ENCODE measurements around the gene CLSTN3.

The CLSTN3 gene

DNA sequence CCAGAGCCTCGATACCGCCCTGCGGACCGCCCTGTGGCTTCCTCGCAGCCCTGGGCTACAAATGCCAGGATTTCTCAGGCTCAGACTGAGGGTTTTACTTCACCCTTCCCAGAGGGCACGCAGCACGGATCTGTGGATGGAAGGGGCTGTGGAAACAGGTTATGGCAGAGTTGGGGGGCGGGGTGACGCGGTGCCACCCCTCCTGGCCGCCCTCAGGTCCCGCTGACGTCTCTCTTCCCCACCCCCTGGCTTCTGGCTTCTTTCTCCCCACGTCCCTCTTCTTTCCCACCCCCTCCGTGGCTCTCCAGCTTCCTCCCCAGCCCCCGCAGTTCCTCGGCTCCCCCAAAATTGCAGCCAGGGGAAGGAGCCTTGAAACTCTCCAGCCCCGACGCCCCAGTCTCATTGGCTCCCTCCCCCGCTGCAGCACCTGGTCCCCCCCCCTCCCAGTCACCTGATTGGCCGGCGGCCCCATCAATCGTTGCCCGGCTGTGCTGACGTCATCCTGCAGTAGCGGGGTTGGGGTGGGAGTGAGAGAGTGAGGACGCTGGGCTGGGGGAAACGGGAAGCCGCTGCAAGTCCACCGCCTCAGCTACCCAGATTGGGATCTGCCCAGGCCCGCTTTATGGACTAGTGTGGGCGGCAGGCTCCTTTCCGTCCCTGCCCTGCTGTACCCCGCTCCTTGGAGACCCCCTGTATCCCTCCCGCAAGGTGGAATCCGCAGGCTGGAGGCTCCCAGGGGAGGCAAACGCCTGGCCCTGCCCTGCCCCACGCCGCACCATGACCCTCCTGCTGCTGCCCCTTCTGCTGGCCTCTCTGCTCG is at the start of gene CLSTN3:
Gene CLSTN3 (plus strand): TSS at position 500 of the 820 bp plus-strand sequence. CDS start 278 bp downstream, at position 778.
- H3K27me3 ChIP-seq (ENCODE audit: control insufficient read depth, insufficient read depth, low read length) = peaks cover 11% of the 10 kb centered on the region
- H3K4me1 ChIP-seq (ENCODE audit: control insufficient read depth, insufficient read depth, low read length) = no peaks in the 10 kb centered on the region; the same call in 1 of the 2 replicates
- H3K9me3 ChIP-seq (ENCODE audit: control insufficient read depth, insufficient read depth, low read length) = no peaks in the 10 kb centered on the region
- H3K36me3 ChIP-seq (ENCODE audit: control insufficient read depth, insufficient read depth, low read length) = no peaks in the 10 kb centered on the region
- H3K4me3 ChIP-seq (ENCODE audit: low read depth, low read length) = peak within 1 kb of the TSS; percentile 94
- H3K9ac ChIP-seq (ENCODE audit: low read depth, low read length) = peak within 1 kb of the TSS; percentile 67
- peak within 1 kb of the TSS; percentile 31 for H3K27ac ChIP-seq (ENCODE audit: low read depth, low read length)

DNA sequence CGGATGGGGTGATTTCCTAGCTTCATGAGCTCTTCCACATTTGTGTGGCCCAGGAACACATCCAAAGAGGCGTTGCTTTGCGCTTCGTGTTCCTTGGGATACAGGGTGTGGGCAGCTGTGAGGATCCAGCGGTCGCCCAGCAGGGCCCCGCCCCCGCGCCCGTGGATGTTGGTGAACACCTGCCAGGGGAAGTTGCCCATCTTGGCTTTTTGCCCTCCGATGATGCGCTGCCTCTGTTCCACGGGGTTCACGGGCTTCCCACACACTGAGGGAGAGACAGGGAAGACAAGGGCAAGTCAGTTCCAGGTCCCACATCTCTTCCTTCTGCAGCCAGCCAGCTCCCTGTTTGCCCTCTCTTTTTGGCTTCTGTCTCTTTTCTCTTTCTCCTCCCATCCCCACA is 49.1 kb upstream of the CLSTN3 start:
- H3K9me3 ChIP-seq (ENCODE audit: control insufficient read depth, insufficient read depth, low read length) = no peaks in the 10 kb centered on the region; the same call in 1 of the 2 replicates

GRCh38 chr12:7083125-7083524 is 47.0 kb upstream of the CLSTN3 start:
- Histone ChIP-seq H3K4me3 (ENCODE audit: low read depth, low read length) (no peak overlapping the region), H3K27ac (ENCODE audit: low read depth, low read length) (no peak overlapping the region), H3K36me3 (ENCODE audit: control insufficient read depth, insufficient read depth, low read length) (0 out of 2 replicates have a peak, but pooled peaks cover 5% of the 10 kb centered on the region), H3K9me3 (ENCODE audit: control insufficient read depth, insufficient read depth, low read length) (no peaks in the 10 kb centered on the region; the same call in 1 of the 2 replicates), H3K9ac (ENCODE audit: low read depth, low read length) (no peak overlapping the region), H3K27me3 (ENCODE audit: control insufficient read depth, insufficient read depth, low read length) (no peaks in the 10 kb centered on the region), H3K4me1 (ENCODE audit: control insufficient read depth, insufficient read depth, low read length) (no peaks in the 10 kb centered on the region)

More for the DNA sequence above, 49.1 kb upstream of the CLSTN3 start:
- Histone ChIP-seq H3K27me3 (ENCODE audit: control insufficient read depth, insufficient read depth, low read length) (no peaks in the 10 kb centered on the region), H3K4me3 (ENCODE audit: low read depth, low read length) (no peak overlapping the region), H3K9ac (ENCODE audit: low read depth, low read length) (no peak overlapping the region), H3K27ac (ENCODE audit: low read depth, low read length) (no peak overlapping the region), H3K36me3 (ENCODE audit: control insufficient read depth, insufficient read depth, low read length) (0 out of 2 replicates have a peak, but pooled peaks cover 5% of the 10 kb centered on the region), H3K4me1 (ENCODE audit: control insufficient read depth, insufficient read depth, low read length) (no peaks in the 10 kb centered on the region)

GRCh38 chr12:7089196-7089871 is 40.8 kb upstream of the CLSTN3 start:
- Histone ChIP-seq H3K9ac (ENCODE audit: low read depth, low read length) (no peak overlapping the region), H3K4me3 (ENCODE audit: low read depth, low read length) (no peak overlapping the region), H3K9me3 (ENCODE audit: control insufficient read depth, insufficient read depth, low read length) (no peaks in the 10 kb centered on the region; the same call in 1 of the 2 replicates), H3K36me3 (ENCODE audit: control insufficient read depth, insufficient read depth, low read length) (no peaks in the 10 kb centered on the region), H3K27me3 (ENCODE audit: control insufficient read depth, insufficient read depth, low read length) (no peaks in the 10 kb centered on the region; the same call in 1 of the 2 replicates), H3K27ac (ENCODE audit: low read depth, low read length) (no peak overlapping the region), H3K4me1 (ENCODE audit: control insufficient read depth, insufficient read depth, low read length) (peaks cover 11% of the 10 kb centered on the region)

- peaks cover 11% of the 10 kb centered on the region for H3K4me1 ChIP-seq (ENCODE audit: control insufficient read depth, insufficient read depth, low read length)
- H3K4me3 ChIP-seq (ENCODE audit: low read depth, low read length) = no peak overlapping the region
- no peaks in the 10 kb centered on the region; the same call in 1 of the 2 replicates for H3K27me3 ChIP-seq (ENCODE audit: control insufficient read depth, insufficient read depth, low read length)
- H3K36me3 ChIP-seq (ENCODE audit: control insufficient read depth, insufficient read depth, low read length) = no peaks in the 10 kb centered on the region
- no peak overlapping the region for H3K27ac ChIP-seq (ENCODE audit: low read depth, low read length)
- no peak overlapping the region for H3K9ac ChIP-seq (ENCODE audit: low read depth, low read length)
- no peaks in the 10 kb centered on the region; the same call in 1 of the 2 replicates for H3K9me3 ChIP-seq (ENCODE audit: control insufficient read depth, insufficient read depth, low read length)
These were observed 39.8 kb upstream of the CLSTN3 start for GRCh38 chr12:7090222-7090998.

- Histone ChIP-seq H3K9me3 (ENCODE audit: control insufficient read depth, insufficient read depth, low read length) (no peaks in the 10 kb centered on the region), H3K4me1 (ENCODE audit: control insufficient read depth, insufficient read depth, low read length) (peaks cover 11% of the 10 kb centered on the region), H3K27ac (ENCODE audit: low read depth, low read length) (no peak overlapping the region), H3K4me3 (ENCODE audit: low read depth, low read length) (no peak overlapping the region), H3K9ac (ENCODE audit: low read depth, low read length) (no peak overlapping the region), H3K36me3 (ENCODE audit: control insufficient read depth, insufficient read depth, low read length) (no peaks in the 10 kb centered on the region), H3K27me3 (ENCODE audit: control insufficient read depth, insufficient read depth, low read length) (no peaks in the 10 kb centered on the region; the same call in 1 of the 2 replicates)
These were observed 39.0 kb upstream of the CLSTN3 start for GRCh38 chr12:7091171-7091570.

DNA sequence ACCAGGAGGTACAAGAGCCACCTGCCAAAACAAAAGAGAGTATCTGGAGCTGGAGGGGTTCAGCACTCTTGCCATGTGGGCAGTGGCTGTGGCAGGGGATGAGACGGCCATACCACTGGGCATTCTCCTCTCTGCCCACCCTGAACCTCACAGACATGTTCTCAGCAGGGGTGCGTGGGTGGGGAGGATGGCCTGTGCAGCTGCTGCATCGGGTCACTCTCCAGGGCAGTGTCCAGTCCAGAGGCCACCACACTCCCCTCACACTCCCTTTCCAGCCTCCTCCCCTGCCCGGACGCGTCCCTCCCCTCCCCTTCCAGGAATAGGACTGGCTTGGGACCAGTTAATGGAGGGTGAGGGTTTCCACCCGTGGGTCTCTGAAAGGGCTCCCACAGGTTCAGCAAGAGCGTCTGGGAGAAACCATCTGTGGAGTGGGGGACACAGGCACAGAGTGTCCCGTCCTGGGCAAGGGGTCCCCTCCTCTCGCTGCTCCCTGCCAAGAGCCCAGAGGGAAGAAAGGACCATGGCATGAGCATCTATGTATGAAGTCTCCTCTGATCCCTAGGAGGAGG is 38.4 kb upstream of the CLSTN3 start:
- Histone ChIP-seq H3K9ac (ENCODE audit: low read depth, low read length) (no peak overlapping the region), H3K36me3 (ENCODE audit: control insufficient read depth, insufficient read depth, low read length) (no peaks in the 10 kb centered on the region), H3K27me3 (ENCODE audit: control insufficient read depth, insufficient read depth, low read length) (no peaks in the 10 kb centered on the region; the same call in 1 of the 2 replicates), H3K4me3 (ENCODE audit: low read depth, low read length) (0 out of 2 replicates have a peak overlapping the region, but pooled peaks have one; percentile 45), H3K9me3 (ENCODE audit: control insufficient read depth, insufficient read depth, low read length) (no peaks in the 10 kb centered on the region), H3K27ac (ENCODE audit: low read depth, low read length) (no peak overlapping the region), H3K4me1 (ENCODE audit: control insufficient read depth, insufficient read depth, low read length) (peaks cover 11% of the 10 kb centered on the region)

DNA sequence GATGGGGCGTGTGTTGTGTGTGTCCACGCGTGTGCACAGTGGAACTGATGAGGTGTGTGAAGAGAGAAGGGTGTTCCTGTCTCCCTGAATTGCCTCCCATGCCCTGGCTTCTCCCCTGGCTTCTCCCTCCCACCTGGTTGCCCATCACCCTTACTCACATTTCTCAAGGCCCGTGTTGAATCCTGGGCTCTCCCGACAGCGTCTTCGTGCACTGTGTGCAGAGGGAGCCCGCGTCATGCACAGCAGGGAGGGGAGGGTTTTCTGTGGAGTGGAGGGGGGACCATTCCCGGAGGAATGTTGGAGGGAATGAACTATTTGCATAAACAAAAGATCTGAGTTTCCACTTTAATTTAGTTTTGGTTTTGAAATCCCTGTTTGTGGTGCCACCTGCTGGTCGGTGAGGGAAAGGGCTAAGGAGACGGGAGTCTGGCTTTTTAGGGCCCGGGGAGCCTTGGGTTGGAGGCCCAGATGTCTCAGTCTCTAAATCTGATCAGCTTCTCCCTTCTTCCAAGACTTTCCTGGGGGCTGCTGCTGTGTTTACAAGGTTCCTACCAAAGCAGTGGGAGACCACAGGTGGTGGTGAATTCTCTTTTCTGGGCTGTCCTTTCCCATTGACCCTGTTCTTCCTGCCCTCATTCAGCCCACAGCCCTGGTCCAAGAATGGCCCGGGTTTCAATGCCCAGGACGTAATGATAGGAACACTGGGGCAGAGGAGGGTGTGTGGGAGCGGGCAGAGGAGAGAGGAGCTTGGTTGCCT is 37.8 kb upstream of the CLSTN3 start, which contains the start of gene C1R:
Gene C1R (minus strand): TSS at position 217 of the 757 bp plus-strand sequence. CDS start 57 bp downstream, at position 160.
- H3K4me3 ChIP-seq (ENCODE audit: low read depth, low read length) = peak within 1 kb of the TSS; percentile 45

DNA sequence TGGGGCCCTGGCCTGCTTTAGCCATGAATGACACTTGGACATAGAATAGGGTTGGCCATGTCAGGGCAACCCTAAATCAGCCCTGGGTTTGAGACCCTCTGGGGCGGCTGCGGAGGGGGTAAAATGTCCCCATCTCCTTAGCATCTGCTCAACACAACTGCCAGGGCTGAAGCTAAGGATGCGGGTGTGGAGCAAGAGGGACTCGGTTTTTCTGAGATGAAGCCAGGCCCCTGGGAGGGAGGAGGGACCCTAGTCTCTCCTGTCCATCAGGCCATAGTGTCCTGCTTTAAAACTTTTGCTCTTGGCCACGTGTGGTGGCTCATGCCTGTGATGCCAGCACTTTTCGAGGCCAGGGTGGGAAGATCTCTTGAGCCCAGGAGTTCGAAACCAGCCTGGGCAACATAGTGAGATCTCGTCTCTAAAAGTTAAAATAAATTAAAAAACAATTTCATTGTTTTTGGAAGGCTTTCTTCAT is 37.1 kb upstream of the CLSTN3 start:
- Histone ChIP-seq H3K36me3 (ENCODE audit: control insufficient read depth, insufficient read depth, low read length) (no peaks in the 10 kb centered on the region), H3K9ac (ENCODE audit: low read depth, low read length) (no peak overlapping the region), H3K9me3 (ENCODE audit: control insufficient read depth, insufficient read depth, low read length) (no peaks in the 10 kb centered on the region), H3K27me3 (ENCODE audit: control insufficient read depth, insufficient read depth, low read length) (no peaks in the 10 kb centered on the region; the same call in 1 of the 2 replicates), H3K4me1 (ENCODE audit: control insufficient read depth, insufficient read depth, low read length) (peaks cover 11% of the 10 kb centered on the region), H3K4me3 (ENCODE audit: low read depth, low read length) (no peak overlapping the region), H3K27ac (ENCODE audit: low read depth, low read length) (no peak overlapping the region)

More for the DNA sequence above, 37.8 kb upstream of the CLSTN3 start, which contains the start of gene C1R:
- Histone ChIP-seq H3K4me1 (ENCODE audit: control insufficient read depth, insufficient read depth, low read length) (peaks cover 11% of the 10 kb centered on the region), H3K27ac (ENCODE audit: low read depth, low read length) (no peak within 1 kb of the TSS), H3K9ac (ENCODE audit: low read depth, low read length) (no peak within 1 kb of the TSS), H3K27me3 (ENCODE audit: control insufficient read depth, insufficient read depth, low read length) (no peaks in the 10 kb centered on the region; the same call in 1 of the 2 replicates), H3K36me3 (ENCODE audit: control insufficient read depth, insufficient read depth, low read length) (no peaks in the 10 kb centered on the region), H3K9me3 (ENCODE audit: control insufficient read depth, insufficient read depth, low read length) (no peaks in the 10 kb centered on the region)

All from HUES48 (cell line).